ENCODE measurements around the gene SENP7.

The SENP7 gene

DNA sequence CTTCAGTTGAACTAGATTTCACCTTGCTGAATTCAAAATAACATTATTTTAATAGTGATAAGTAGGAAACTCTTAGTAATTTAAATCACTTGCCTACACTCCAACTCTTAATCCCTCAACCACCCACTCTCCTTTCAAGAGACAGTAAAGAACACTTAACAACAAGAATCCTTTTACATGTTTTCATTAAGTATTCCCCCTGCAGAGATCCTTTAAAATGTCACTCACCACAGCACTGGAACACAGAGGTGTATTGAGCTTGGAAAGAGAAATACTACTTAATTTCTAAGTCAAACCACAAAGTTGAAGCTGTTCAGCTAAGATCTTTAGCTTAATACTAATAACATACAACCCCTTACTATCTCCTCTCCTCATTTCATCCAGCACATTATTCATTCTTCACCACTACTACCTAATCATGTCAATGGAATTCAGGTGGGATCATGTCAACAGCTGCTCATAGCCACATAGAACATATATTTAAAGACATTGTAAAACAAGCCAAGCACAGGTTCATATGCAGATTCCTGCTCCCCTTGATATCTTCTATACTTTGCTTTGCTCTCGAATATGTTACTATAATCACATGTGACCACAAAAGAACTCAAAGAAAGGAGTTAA is 233.1 kb downstream of the SENP7 start:
- Histone ChIP-seq H3K9ac (ENCODE audit: low read length) (no peak overlapping the region), H3K36me3 (ENCODE audit: control insufficient read depth, low read depth, low read length) (no peaks in the 10 kb centered on the region), H3K9me3 (ENCODE audit: control insufficient read depth, low read depth, low read length) (no peaks in the 10 kb centered on the region), H3K27ac (ENCODE audit: low read length) (no peak overlapping the region), H3K4me1 (ENCODE audit: control insufficient read depth, low read depth, low read length) (no peaks in the 10 kb centered on the region), H3K27me3 (ENCODE audit: control insufficient read depth, insufficient read depth, low read length) (peaks cover 13% of the 10 kb centered on the region), H3K4me3 (ENCODE audit: low read length) (no peak overlapping the region)

GRCh38 chr3:101279162-101279561 is 233.8 kb downstream of the SENP7 start:
- Histone ChIP-seq H3K27me3 (ENCODE audit: control insufficient read depth, insufficient read depth, low read length) (peaks cover 20% of the 10 kb centered on the region), H3K4me1 (ENCODE audit: control insufficient read depth, low read depth, low read length) (no peaks in the 10 kb centered on the region), H3K9ac (ENCODE audit: low read length) (no peak overlapping the region), H3K36me3 (ENCODE audit: control insufficient read depth, low read depth, low read length) (no peaks in the 10 kb centered on the region), H3K27ac (ENCODE audit: low read length) (no peak overlapping the region), H3K9me3 (ENCODE audit: control insufficient read depth, low read depth, low read length) (no peaks in the 10 kb centered on the region), H3K4me3 (ENCODE audit: low read length) (no peak overlapping the region)

GRCh38 chr3:101278727-101279126 is 234.3 kb downstream of the SENP7 start:
- Histone ChIP-seq H3K4me1 (ENCODE audit: control insufficient read depth, low read depth, low read length) (no peaks in the 10 kb centered on the region), H3K4me3 (ENCODE audit: low read length) (no peak overlapping the region), H3K27ac (ENCODE audit: low read length) (no peak overlapping the region), H3K27me3 (ENCODE audit: control insufficient read depth, insufficient read depth, low read length) (peaks cover 24% of the 10 kb centered on the region), H3K36me3 (ENCODE audit: control insufficient read depth, low read depth, low read length) (no peaks in the 10 kb centered on the region), H3K9ac (ENCODE audit: low read length) (no peak overlapping the region), H3K9me3 (ENCODE audit: control insufficient read depth, low read depth, low read length) (no peaks in the 10 kb centered on the region)
